ENCODE measurements around the gene PDP2.

The PDP2 gene

DNA sequence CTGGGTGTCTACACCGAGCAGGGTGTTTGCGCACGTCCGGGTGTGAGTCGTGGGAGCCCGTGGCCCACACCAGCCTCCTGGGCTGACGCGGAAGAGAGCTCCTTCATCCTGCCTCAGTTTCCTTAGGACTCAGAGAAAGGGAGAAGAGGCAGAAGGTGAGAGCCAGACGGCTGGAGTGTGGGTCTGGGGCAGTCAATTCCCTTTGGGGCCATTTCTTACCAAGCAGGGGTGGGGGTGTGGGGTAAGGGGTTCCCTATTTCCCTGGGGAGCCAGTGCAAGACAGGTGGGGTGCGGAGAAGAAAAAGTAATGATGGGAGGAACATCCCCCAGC is 35.3 kb upstream of the PDP2 start:
- H3K27me3 ChIP-seq (ENCODE audit: control insufficient read depth in 1 of 2, insufficient read depth in 2 of 2, low read length in 2 of 2): peaks cover 29 to 31% of the 10 kb centered on the region in 2 donors
- no peak overlapping the region for H3K27ac ChIP-seq (ENCODE audit: low read length)
- H3K9ac ChIP-seq (ENCODE audit: low read length in 2 of 2): no peak overlapping the region
- H3K4me1 ChIP-seq (ENCODE audit: control insufficient read depth, insufficient read depth, low read length): peaks cover 11% of the 10 kb centered on the region
- H3K9me3 ChIP-seq (ENCODE audit: control insufficient read depth in 2 of 2, low read length in 2 of 2): no peaks in the 10 kb centered on the region
- peak overlapping the region; percentile 59 to 69 for H3K4me3 ChIP-seq (ENCODE audit: low read length in 2 of 2)
- no peaks in the 10 kb centered on the region for H3K36me3 ChIP-seq (ENCODE audit: control insufficient read depth in 2 of 2, insufficient read depth in 2 of 2, low read length in 2 of 2)

DNA sequence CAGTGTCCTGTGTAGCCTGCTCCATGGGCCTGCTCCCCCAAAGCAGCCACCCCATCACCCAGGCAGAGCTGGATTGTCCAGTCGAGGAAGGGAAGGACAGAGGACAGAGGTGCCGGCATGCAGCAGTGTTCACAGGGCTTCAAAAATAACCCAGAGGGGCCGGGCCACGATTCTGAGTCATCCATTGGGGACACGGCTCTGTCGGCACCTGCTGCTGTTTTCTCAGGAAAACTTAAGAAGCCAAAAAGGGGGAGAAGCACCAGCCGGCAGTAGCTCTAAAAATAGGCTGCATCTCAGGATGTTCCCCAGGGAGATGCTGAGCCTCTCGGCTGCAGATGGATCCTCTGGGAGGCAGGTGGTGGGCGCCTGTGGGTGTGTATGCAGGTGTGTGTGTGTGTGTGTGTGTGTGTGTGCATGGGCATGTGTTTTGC is 34.5 kb upstream of the PDP2 start:
- H3K9ac ChIP-seq (ENCODE audit: low read length in 2 of 2): no peak overlapping the region

DNA sequence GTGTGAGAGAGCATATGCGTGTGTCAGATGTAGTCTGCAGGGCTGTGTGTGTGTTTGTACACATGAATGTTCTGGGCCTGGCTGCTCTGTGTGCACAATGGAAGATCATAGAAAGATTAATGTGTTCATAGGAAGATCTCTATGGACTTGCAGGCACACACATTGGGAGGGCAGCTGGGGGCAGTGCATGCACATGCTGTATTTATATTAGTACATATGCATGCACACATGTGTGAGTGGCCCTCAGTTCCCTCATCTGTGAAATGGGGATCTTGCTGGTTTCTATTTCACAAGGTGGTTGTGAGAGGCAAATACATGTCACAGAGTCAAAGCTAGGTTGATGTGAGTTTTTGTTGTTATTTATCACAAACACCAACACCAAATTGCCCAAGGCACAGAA is 34.0 kb upstream of the PDP2 start:
- H3K4me3 ChIP-seq (ENCODE audit: low read length in 2 of 2): no peak overlapping the region

More for the DNA sequence above, 34.5 kb upstream of the PDP2 start:
- Histone ChIP-seq H3K4me3 (ENCODE audit: low read length in 2 of 2) (no peak overlapping the region), H3K36me3 (ENCODE audit: control insufficient read depth in 2 of 2, insufficient read depth in 2 of 2, low read length in 2 of 2) (no peaks in the 10 kb centered on the region), H3K9me3 (ENCODE audit: control insufficient read depth in 2 of 2, low read length in 2 of 2) (no peaks in the 10 kb centered on the region), H3K27ac (ENCODE audit: low read length) (no peak overlapping the region), H3K27me3 (ENCODE audit: control insufficient read depth in 1 of 2, insufficient read depth in 2 of 2, low read length in 2 of 2) (peaks cover 29 to 31% of the 10 kb centered on the region in 2 donors), H3K4me1 (ENCODE audit: control insufficient read depth, insufficient read depth, low read length) (peaks cover 11% of the 10 kb centered on the region)

DNA sequence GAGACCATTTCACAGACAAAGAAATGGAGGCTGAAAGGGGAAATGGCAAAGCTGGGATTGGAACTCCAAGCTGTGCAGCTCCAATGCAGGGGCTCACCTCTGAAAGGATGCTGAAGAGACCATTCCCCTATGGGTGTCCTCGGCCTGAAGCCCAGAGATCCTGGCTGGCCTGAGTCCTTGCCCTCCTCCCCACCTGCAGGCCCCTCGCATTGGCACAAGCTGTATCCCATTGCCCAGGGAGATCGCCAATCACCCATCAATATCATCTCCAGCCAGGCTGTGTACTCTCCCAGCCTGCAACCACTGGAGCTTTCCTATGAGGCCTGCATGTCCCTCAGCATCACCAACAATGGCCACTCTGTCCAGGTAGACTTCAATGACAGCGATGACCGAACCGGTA is 33.5 kb upstream of the PDP2 start:
- no peak overlapping the region for H3K27ac ChIP-seq (ENCODE audit: low read length)
- H3K9me3 ChIP-seq (ENCODE audit: control insufficient read depth in 2 of 2, low read length in 2 of 2): no peaks in the 10 kb centered on the region
- H3K36me3 ChIP-seq (ENCODE audit: control insufficient read depth in 2 of 2, insufficient read depth in 2 of 2, low read length in 2 of 2): no peaks in the 10 kb centered on the region
- peaks cover 11% of the 10 kb centered on the region for H3K4me1 ChIP-seq (ENCODE audit: control insufficient read depth, insufficient read depth, low read length)
- no peak overlapping the region for H3K9ac ChIP-seq (ENCODE audit: low read length in 2 of 2)
- no peak overlapping the region for H3K4me3 ChIP-seq (ENCODE audit: low read length in 2 of 2)
- H3K27me3 ChIP-seq (ENCODE audit: control insufficient read depth in 1 of 2, insufficient read depth in 2 of 2, low read length in 2 of 2): peaks cover 29 to 31% of the 10 kb centered on the region in 2 donors

More for the DNA sequence above, 34.0 kb upstream of the PDP2 start:
- Histone ChIP-seq H3K4me1 (ENCODE audit: control insufficient read depth, insufficient read depth, low read length) (peaks cover 11% of the 10 kb centered on the region), H3K27me3 (ENCODE audit: control insufficient read depth in 1 of 2, insufficient read depth in 2 of 2, low read length in 2 of 2) (peaks cover 29 to 31% of the 10 kb centered on the region in 2 donors), H3K9ac (ENCODE audit: low read length in 2 of 2) (no peak overlapping the region), H3K9me3 (ENCODE audit: control insufficient read depth in 2 of 2, low read length in 2 of 2) (no peaks in the 10 kb centered on the region), H3K27ac (ENCODE audit: low read length) (no peak overlapping the region), H3K36me3 (ENCODE audit: control insufficient read depth in 2 of 2, insufficient read depth in 2 of 2, low read length in 2 of 2) (no peaks in the 10 kb centered on the region)

DNA sequence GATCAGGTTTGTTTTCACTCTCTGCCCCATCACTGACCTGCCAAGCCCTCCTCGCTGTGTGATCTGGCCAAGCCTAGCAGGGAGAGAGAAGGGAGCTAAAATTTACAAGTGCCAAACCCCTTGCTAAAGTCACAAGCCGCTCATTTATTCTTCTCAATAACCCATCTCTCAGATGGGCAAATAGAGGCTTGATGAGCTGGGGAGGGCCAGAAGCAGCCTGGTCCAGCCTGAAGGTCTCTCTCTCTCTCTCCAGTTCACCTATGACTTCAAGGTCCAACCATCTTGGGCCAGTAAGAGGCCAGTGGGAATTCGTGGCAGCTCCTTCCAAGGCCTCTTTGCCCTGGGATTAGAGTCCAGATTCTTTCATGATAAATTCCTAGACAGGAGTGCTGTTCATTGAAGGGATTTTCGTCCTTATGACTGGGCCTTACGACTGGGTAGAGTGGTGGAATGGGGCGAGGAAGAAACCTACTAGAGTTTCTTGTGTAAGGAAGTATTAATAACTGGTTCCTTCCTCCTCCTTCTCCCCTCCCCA is 32.7 kb upstream of the PDP2 start:
- no peaks in the 10 kb centered on the region for H3K36me3 ChIP-seq (ENCODE audit: control insufficient read depth in 2 of 2, insufficient read depth in 2 of 2, low read length in 2 of 2)
- H3K4me3 ChIP-seq (ENCODE audit: low read length in 2 of 2): no peak overlapping the region
- no peak overlapping the region for H3K27ac ChIP-seq (ENCODE audit: low read length)
- H3K9ac ChIP-seq (ENCODE audit: low read length in 2 of 2): no peak overlapping the region
- H3K4me1 ChIP-seq (ENCODE audit: control insufficient read depth, insufficient read depth, low read length): peaks cover 11% of the 10 kb centered on the region
- H3K9me3 ChIP-seq (ENCODE audit: control insufficient read depth in 2 of 2, low read length in 2 of 2): no peaks in the 10 kb centered on the region
- H3K27me3 ChIP-seq (ENCODE audit: control insufficient read depth in 1 of 2, insufficient read depth in 2 of 2, low read length in 2 of 2): peaks cover 29 to 31% of the 10 kb centered on the region in 2 donors

DNA sequence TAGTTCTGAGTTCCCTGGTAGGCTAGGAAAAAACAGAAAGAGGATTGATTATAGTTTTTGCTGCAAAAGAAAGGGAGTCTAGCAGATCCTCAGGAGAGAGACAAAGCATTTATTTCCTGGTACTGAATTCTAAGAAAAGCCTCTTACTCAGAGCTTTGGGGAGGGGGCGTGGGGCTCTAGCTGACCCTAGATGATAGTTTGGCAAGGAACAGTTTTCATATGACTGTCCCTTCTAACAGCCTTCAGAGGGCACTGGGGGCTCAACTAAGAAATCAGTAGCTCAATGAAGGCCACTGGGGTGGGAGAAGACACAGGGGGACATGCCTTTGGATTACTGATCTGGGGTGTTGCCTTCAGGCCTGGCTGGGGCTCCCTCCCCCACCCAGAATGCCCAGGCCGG is 32.1 kb upstream of the PDP2 start:
- no peaks in the 10 kb centered on the region for H3K36me3 ChIP-seq (ENCODE audit: control insufficient read depth in 2 of 2, insufficient read depth in 2 of 2, low read length in 2 of 2)
- H3K9me3 ChIP-seq (ENCODE audit: control insufficient read depth in 2 of 2, low read length in 2 of 2): no peaks in the 10 kb centered on the region
- H3K4me3 ChIP-seq (ENCODE audit: low read length in 2 of 2): no peak overlapping the region
- no peak overlapping the region for H3K9ac ChIP-seq (ENCODE audit: low read length in 2 of 2)
- peaks cover 29 to 31% of the 10 kb centered on the region in 2 donors for H3K27me3 ChIP-seq (ENCODE audit: control insufficient read depth in 1 of 2, insufficient read depth in 2 of 2, low read length in 2 of 2)
- no peak overlapping the region for H3K27ac ChIP-seq (ENCODE audit: low read length)
- H3K4me1 ChIP-seq (ENCODE audit: control insufficient read depth, insufficient read depth, low read length): peaks cover 11% of the 10 kb centered on the region

DNA sequence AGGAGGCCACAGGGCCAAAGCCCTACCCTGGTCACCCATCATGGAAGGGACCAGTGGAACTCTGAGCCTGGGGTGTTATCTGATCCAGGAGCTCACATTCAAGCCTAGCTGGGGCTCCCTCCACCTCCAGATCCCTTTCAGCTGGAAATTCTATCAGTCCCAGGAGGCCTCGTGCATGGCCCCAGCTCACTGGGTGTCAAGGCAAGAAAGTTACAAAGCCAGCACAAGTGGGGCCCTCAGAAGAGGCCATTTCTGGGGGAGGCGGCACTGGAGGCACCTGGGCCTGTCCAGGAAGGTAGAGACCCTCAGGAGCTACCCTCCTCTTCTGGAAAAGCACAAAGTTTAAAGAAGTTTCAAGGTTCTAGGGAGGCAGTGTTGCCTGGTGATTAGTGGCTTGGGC is 31.3 kb upstream of the PDP2 start:
- Histone ChIP-seq H3K36me3 (ENCODE audit: control insufficient read depth in 2 of 2, insufficient read depth in 2 of 2, low read length in 2 of 2) (no peaks in the 10 kb centered on the region), H3K4me3 (ENCODE audit: low read length in 2 of 2) (no peak overlapping the region), H3K27ac (ENCODE audit: low read length) (no peak overlapping the region), H3K4me1 (ENCODE audit: control insufficient read depth, insufficient read depth, low read length) (peaks cover 11% of the 10 kb centered on the region), H3K9ac (ENCODE audit: low read length in 2 of 2) (no peak overlapping the region), H3K27me3 (ENCODE audit: control insufficient read depth in 1 of 2, insufficient read depth in 2 of 2, low read length in 2 of 2) (peaks cover 23 to 27% of the 10 kb centered on the region in 2 donors), H3K9me3 (ENCODE audit: control insufficient read depth in 2 of 2, low read length in 2 of 2) (no peaks in the 10 kb centered on the region)

DNA sequence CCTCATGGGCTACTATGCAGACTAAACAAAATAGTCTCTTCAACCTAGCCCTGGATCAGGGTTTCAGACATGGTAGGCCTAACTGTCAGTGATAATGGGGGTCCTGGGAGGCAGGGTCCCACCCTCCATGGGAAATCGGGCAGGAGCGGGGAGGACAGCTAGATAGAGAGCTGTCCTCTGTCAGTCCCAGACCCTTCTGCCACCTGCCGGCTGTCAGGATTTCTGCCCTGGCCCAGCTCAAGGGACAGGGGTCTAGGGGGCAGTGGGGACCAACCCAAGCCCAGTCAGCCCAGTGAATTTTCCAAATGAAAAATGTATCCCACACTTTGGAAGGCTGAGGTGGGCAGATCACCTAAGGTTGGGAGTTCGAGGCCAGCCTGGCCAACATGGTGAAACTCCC is 30.8 kb upstream of the PDP2 start:
- Histone ChIP-seq H3K36me3 (ENCODE audit: control insufficient read depth in 2 of 2, insufficient read depth in 2 of 2, low read length in 2 of 2) (no peaks in the 10 kb centered on the region), H3K4me3 (ENCODE audit: low read length in 2 of 2) (no peak overlapping the region), H3K9ac (ENCODE audit: low read length in 2 of 2) (no peak overlapping the region), H3K4me1 (ENCODE audit: control insufficient read depth, insufficient read depth, low read length) (peaks cover 7% of the 10 kb centered on the region), H3K27ac (ENCODE audit: low read length) (no peak overlapping the region), H3K27me3 (ENCODE audit: control insufficient read depth in 1 of 2, insufficient read depth in 2 of 2, low read length in 2 of 2) (peaks cover 18 to 24% of the 10 kb centered on the region in 2 donors), H3K9me3 (ENCODE audit: control insufficient read depth in 2 of 2, low read length in 2 of 2) (no peaks in the 10 kb centered on the region)

DNA sequence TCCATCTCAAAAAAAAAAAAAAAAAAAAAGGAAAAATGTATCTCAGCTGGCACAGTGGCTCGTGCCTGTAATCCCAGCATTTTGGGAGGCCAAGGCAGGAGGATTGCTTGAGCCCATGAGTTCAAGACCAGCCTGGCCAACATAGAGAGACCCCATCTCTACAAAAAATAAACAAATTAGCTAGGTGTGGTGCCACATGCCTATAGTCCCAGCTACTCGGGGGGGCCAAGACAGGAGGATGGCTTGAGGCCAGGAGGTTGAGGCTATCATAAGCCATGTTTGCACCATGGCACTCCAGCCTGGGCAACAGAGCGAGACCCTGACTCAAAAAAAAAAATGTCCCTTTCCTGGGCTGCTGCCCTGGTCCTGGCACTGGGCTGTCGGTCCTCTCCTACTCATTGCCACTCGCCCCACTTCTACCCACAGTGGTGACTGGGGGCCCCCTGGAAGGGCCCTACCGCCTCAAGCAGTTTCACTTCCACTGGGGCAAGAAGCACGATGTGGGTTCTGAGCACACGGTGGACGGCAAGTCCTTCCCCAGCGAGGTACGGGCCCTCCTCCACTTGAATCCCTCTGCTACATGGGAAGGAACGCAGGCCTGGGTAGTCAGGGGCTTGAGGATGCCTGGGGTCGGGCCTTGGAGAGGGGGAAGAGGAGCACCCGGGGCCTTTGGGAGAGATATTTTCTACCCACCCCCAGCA is 30.1 kb upstream of the PDP2 start:
- Histone ChIP-seq H3K27ac (ENCODE audit: low read length) (no peak overlapping the region), H3K27me3 (ENCODE audit: control insufficient read depth in 1 of 2, insufficient read depth in 2 of 2, low read length in 2 of 2) (peaks cover 11 to 20% of the 10 kb centered on the region in 2 donors), H3K36me3 (ENCODE audit: control insufficient read depth in 2 of 2, insufficient read depth in 2 of 2, low read length in 2 of 2) (no peaks in the 10 kb centered on the region), H3K4me1 (ENCODE audit: control insufficient read depth, insufficient read depth, low read length) (no peaks in the 10 kb centered on the region), H3K9me3 (ENCODE audit: control insufficient read depth in 2 of 2, low read length in 2 of 2) (no peaks in the 10 kb centered on the region), H3K9ac (ENCODE audit: low read length in 2 of 2) (no peak overlapping the region), H3K4me3 (ENCODE audit: low read length in 2 of 2) (no peak overlapping the region)

DNA sequence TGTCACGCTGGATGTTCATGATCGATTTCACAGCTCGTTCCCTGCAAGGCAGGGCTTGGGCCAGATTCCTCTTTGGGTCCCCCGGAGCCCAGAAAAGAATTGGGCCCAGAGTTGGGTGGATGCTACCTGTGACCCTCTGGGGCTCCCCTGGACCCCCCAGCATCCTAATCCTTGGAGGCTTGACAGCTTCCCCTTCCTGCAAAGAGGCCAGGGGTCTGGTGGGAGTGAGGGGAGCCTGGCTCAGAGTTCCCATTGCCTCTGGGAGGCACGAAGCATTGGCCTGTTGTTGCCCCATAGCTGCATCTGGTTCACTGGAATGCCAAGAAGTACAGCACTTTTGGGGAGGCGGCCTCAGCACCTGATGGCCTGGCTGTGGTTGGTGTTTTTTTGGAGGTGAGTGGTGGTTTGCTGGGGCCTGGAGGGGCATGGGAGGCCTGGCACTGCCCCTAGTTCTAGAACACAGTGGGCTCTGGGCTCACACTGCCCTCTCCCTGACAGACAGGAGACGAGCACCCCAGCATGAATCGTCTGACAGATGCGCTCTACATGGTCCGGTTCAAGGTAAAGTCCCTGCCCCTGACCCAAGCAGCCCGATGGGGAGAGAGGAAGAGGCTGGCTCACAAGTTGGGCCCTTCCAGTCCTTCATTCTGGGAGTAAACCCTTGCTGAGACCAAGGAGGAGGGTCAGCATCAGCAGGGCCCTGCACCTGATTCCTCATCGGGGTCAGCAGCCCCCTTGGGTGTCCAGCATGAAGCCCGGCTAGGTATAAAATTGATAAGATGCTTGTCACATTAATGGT is 28.9 kb upstream of the PDP2 start:
- H3K4me1 ChIP-seq (ENCODE audit: control insufficient read depth, insufficient read depth, low read length): no peaks in the 10 kb centered on the region
- H3K36me3 ChIP-seq (ENCODE audit: control insufficient read depth in 2 of 2, insufficient read depth in 2 of 2, low read length in 2 of 2): no peaks in the 10 kb centered on the region

More for the DNA sequence above, 28.9 kb upstream of the PDP2 start:
- H3K9ac ChIP-seq (ENCODE audit: low read length in 2 of 2): no peak overlapping the region
- H3K9me3 ChIP-seq (ENCODE audit: control insufficient read depth in 2 of 2, low read length in 2 of 2): no peaks in the 10 kb centered on the region
- no peak overlapping the region for H3K27ac ChIP-seq (ENCODE audit: low read length)
- no peak overlapping the region for H3K4me3 ChIP-seq (ENCODE audit: low read length in 2 of 2)
- H3K27me3 ChIP-seq (ENCODE audit: control insufficient read depth in 1 of 2, insufficient read depth in 2 of 2, low read length in 2 of 2): peaks cover 0 to 9% of the 10 kb centered on the region in 2 donors
